NB4 (cell line): ENCODE measurements around the gene ABCA6.
A peak's percentile ranks its signal among the peaks of the same experiment; 100 is the strongest.
"Not testable (repeated sequence)": the region's sequence is repeated elsewhere in the genome, so short reads cannot be mapped to it uniquely, and the experiment has no call there.

Experiments
- DNase-seq: peaks from one replicate; pipeline ENCODE4 v3.0.0; 2010; ENCODE audit warnings: low read depth
- H3K4me3 ChIP-seq: one replicate; pipeline ENCODE4 v1.5.1; 2011; ENCODE audit warnings: mild to moderate bottlenecking, low read depth, low read length, moderate library complexity
- MAX ChIP-seq: IDR thresholded peaks from 2 replicates; pipeline ENCODE4 v1.6.1; 2011; ENCODE audit warnings: low read depth, low read length
- MYC ChIP-seq: IDR thresholded peaks from 2 replicates; pipeline ENCODE4 v1.6.1; 2011; ENCODE audit warnings: low read depth, low read length
- POLR2A ChIP-seq: IDR thresholded peaks from 2 replicates; pipeline ENCODE4 v1.6.1; 2011; ENCODE audit warnings: mild to moderate bottlenecking; ENCODE audit not compliant: insufficient read length; ENCODE audit errors: extremely low read depth
- TF ChIP-seq, protein P1 (sequence below): IDR thresholded peaks from one replicate; pipeline ENCODE4 v1.5.1; 2012; ENCODE audit warnings: low read depth, low read length

ABCA6 gene

GRCh38 chr17:69176457-69176795 is 34.7 kb upstream of the ABCA6 start:
- no peak for DNase-seq
- H3K4me3 ChIP-seq: no peak overlapping the region
- TF ChIP-seq MAX: no peak
- TF ChIP-seq, protein P1, sequence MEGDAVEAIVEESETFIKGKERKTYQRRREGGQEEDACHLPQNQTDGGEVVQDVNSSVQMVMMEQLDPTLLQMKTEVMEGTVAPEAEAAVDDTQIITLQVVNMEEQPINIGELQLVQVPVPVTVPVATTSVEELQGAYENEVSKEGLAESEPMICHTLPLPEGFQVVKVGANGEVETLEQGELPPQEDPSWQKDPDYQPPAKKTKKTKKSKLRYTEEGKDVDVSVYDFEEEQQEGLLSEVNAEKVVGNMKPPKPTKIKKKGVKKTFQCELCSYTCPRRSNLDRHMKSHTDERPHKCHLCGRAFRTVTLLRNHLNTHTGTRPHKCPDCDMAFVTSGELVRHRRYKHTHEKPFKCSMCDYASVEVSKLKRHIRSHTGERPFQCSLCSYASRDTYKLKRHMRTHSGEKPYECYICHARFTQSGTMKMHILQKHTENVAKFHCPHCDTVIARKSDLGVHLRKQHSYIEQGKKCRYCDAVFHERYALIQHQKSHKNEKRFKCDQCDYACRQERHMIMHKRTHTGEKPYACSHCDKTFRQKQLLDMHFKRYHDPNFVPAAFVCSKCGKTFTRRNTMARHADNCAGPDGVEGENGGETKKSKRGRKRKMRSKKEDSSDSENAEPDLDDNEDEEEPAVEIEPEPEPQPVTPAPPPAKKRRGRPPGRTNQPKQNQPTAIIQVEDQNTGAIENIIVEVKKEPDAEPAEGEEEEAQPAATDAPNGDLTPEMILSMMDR: no peak
- TF ChIP-seq MYC: no peak
- TF ChIP-seq POLR2A: no peak

DNA sequence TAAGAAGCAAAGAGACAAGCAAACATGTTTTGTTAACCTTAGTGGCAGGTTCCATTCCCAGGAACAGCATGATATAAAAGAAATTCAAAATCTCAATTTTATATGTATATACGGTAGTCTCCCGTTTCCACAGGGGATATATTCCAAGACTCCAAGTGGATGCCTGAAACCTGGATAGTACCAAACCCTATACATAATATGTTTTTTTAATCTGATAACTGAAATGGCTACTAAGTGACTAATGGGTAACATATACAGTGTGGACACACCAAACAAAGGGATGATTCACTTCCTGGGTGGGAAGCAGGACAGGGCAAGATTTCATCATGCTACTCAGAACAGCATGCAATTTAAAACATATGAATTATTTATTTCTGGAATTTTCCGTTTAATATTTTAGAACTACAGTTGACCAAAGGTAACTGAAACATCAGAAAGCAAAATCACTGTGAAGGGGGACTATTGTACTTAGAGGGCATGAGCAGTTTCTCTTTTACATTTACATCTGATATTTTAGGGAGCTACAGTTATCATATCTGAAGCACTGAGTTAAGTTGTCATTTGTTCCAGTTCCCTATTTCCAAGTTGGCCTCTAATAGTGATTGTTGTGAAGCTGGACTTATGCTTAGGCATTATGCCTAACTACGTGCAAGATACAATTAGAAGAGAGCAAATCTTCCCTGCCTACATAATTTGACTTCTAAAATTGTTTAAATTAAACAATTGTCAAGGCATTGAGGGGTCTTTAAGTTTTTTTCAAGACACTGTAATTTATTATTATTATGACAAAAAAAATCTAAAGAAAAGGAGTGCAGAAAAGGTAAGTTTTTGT is 34.1 kb upstream of the ABCA6 start:
- H3K4me3 ChIP-seq: no peak overlapping the region
- TF ChIP-seq, protein P1: no peak
- TF ChIP-seq MYC (no peak), MAX (no peak), POLR2A (no peak)
- DNase-seq: peak; percentile 79

DNA sequence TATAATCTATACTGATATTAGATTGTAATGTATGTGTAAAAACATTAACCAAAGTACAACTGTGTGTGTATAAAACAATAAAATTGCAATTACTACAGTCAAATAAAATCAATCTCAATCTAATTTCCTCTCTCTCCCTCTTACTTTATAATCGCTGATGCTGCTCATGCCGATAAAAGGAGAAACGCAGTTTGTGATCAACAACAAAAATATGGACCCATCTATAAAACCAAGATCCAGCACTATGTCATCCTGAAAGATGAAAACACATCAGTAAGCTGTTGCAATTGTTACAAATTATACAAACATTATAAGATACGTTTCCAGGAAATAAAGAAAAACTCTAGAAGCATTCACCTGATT is 33.5 kb upstream of the ABCA6 start:
- no peak for DNase-seq
- TF ChIP-seq, protein P1: no peak
- no peak for TF ChIP-seq MYC
- no peak for TF ChIP-seq MAX
- no peak for TF ChIP-seq POLR2A
- H3K4me3 ChIP-seq: no peak overlapping the region

DNA sequence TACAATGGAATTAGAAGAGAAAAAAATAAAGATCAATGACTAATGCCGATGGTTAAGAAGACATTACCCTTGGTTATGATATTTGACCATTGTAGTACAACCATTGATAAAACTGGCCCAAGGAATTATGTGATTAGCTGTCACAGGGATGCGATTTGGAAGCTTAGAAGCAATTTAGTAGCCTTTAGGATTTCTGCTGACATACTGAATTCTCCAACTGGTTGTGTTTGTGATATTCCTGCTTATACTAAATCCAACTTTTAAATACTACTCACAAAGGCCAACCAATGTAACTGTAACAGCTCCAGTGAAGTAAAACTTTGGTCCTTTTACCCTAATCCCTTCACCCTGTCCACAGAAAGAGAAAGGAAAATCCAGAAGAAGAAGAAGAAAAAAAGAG is 31.4 kb upstream of the ABCA6 start:
- TF ChIP-seq MYC (no peak), POLR2A (no peak), MAX (no peak)
- TF ChIP-seq, protein P1: no peak
- DNase-seq: no peak
- H3K4me3 ChIP-seq: no peak overlapping the region

DNA sequence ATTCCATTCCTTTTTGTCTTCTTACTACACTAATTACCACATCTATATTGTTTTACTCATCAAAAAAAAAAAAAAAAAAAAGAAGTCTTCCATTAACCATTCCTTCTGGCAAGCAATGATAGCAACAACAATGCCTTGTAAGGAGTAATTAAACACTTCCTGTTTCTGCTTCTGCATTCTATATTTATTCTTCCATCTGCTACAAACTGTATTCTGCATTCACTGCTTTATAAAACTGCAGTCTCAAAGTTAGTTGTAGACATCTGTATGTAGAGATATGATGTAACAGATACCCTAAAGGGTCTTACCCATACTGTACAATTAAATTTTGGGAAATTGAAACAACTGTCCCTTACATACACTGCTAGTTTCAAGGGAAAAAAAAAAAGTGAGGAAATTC is 28.7 kb upstream of the ABCA6 start:
- peak; percentile 42 for DNase-seq
- TF ChIP-seq MYC (no peak), MAX (no peak), POLR2A (no peak)
- TF ChIP-seq, protein P1: no peak

DNA sequence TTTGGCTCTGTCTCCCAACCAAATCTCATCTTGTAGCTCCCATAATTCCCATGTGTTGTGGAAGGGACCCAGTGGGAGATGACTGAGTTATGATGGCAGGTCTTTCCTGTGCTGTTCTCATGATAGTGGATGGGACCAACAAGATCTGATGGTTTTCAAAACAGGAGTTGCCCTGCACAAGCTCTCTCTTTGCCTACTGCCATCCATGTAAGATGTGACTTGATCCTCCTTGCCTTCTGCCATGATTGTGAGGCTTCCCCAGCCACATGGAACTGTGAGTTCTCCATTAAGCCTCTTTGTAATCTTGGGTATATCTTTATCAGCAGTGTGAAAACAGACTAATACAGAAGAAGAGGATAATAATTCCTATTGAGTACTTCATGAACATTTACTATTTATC is 26.9 kb upstream of the ABCA6 start:
- DNase-seq, H3K4me3 ChIP-seq: not testable (repeated sequence)

More for the DNA sequence above, 28.7 kb upstream of the ABCA6 start:
- no peak overlapping the region for H3K4me3 ChIP-seq

- TF ChIP-seq MYC (no peak), MAX (no peak)
- TF ChIP-seq, protein P1: no peak
- no peak overlapping the region for H3K4me3 ChIP-seq
- no peak for DNase-seq
Observed at GRCh38 chr17:69166957-69167356, 25.3 kb upstream of the ABCA6 start.
